Glomerular endothelial cell (primary cell): ENCODE measurements around the gene SRD5A2. TPM values are rescaled to one million over a fixed set of nuclear protein-coding genes. Genes with fewer than 3 reads are reported as not detected.
"Not testable (repeated sequence)": the region's sequence is repeated elsewhere in the genome, so short reads cannot be mapped to it uniquely, and the experiment has no call there.

Experiments
- DNase-seq: peaks from one replicate; pipeline ENCODE4 v3.0.0-alpha.2; 2011; ENCODE audit warnings: low read depth, low spot score; ENCODE audit errors: extremely low read depth
- total RNA-seq: library from RNA; depleted of rRNA; stranded (reverse); fragments of >200 nt; gene quantifications from 2 replicates; pipeline ENCODE4 v1.2.3, GENCODE V29; 2015

SRD5A2 gene
- total RNA-seq, 1 donor from 2014 or later = not detected

GRCh38 chr2:31534636-31535035 is 46.1 kb downstream of the SRD5A2 start:
- no peak for DNase-seq

GRCh38 chr2:31533036-31533435 is 47.7 kb downstream of the SRD5A2 start:
- DNase-seq = no peak

- no peak for DNase-seq
Measured at GRCh38 chr2:31531101-31531500, 49.6 kb downstream of the SRD5A2 start.

GRCh38 chr2:31529256-31529655 is 51.5 kb downstream of the SRD5A2 start:
- DNase-seq = no peak

- no peak for DNase-seq
Measured at GRCh38 chr2:31528823-31529222, 51.9 kb downstream of the SRD5A2 start.

GRCh38 chr2:31526946-31527732 is 53.6 kb downstream of the SRD5A2 start:
- no peak for DNase-seq

- no peak for DNase-seq
Measured at GRCh38 chr2:31525876-31526275, 54.9 kb downstream of the SRD5A2 start.

- DNase-seq = no peak
Measured at GRCh38 chr2:31524592-31524991, 56.1 kb downstream of the SRD5A2 start.

- DNase-seq = peak; percentile 29
Measured at GRCh38 chr2:31523871-31524492, 56.8 kb downstream of the SRD5A2 start.

- DNase-seq = no peak
Measured at GRCh38 chr2:31522786-31523185, 58.0 kb downstream of the SRD5A2 start.

GRCh38 chr2:31517442-31518203 is 63.1 kb downstream of the SRD5A2 start:
- no peak for DNase-seq

GRCh38 chr2:31515586-31515985 is 65.2 kb downstream of the SRD5A2 start:
- no peak for DNase-seq

GRCh38 chr2:31513553-31513952 is 67.2 kb downstream of the SRD5A2 start:
- DNase-seq = no peak

- DNase-seq = no peak
Measured at GRCh38 chr2:31511376-31511775, 69.4 kb downstream of the SRD5A2 start.

GRCh38 chr2:31505111-31505510 is 75.6 kb downstream of the SRD5A2 start:
- DNase-seq = no peak

GRCh38 chr2:31504311-31504710 is 76.4 kb downstream of the SRD5A2 start:
- DNase-seq = no peak

GRCh38 chr2:31496451-31496874 is 84.3 kb downstream of the SRD5A2 start:
- DNase-seq = not testable (repeated sequence)

GRCh38 chr2:31489339-31489738 is 91.4 kb downstream of the SRD5A2 start:
- not testable (repeated sequence) for DNase-seq

GRCh38 chr2:31483246-31483645 is 97.5 kb downstream of the SRD5A2 start:
- no peak for DNase-seq

- DNase-seq = no peak
Measured at GRCh38 chr2:31476511-31477180, 104.1 kb downstream of the SRD5A2 start.

- DNase-seq = no peak
Measured at GRCh38 chr2:31475692-31476091, 105.0 kb downstream of the SRD5A2 start.
